ENCODE data around the gene OSTN. TPM values are rescaled to one million over a fixed set of nuclear protein-coding genes. Genes with fewer than 3 reads are reported as not detected.

OSTN gene
- total and polyA plus RNA-seq, 2 of the 13 experiments (the other 11 are each of a cell fraction or from before 2014, with no cell fraction given), result not detected

DNA sequence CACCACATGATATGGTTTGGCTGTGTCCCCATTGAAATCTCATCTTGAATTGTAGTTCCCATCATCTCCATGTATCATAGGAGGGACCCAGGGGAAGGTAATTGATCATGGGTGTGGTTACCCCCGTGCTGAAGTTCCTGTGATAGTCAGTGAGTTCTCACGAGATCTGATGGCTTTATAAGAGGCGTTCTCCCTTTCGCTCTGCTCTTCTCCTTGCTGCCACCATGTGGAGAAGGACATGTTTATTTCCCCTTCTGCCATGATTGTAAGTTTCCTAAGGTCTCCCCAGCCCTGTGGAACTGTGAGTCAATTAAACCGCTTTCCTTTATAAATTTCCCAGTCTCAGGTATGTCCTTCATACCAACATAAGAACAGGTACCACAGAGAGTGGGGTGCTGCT, 21.9 kb downstream of the OSTN start (continued):
- TF ChIP-seq, protein P1, sequence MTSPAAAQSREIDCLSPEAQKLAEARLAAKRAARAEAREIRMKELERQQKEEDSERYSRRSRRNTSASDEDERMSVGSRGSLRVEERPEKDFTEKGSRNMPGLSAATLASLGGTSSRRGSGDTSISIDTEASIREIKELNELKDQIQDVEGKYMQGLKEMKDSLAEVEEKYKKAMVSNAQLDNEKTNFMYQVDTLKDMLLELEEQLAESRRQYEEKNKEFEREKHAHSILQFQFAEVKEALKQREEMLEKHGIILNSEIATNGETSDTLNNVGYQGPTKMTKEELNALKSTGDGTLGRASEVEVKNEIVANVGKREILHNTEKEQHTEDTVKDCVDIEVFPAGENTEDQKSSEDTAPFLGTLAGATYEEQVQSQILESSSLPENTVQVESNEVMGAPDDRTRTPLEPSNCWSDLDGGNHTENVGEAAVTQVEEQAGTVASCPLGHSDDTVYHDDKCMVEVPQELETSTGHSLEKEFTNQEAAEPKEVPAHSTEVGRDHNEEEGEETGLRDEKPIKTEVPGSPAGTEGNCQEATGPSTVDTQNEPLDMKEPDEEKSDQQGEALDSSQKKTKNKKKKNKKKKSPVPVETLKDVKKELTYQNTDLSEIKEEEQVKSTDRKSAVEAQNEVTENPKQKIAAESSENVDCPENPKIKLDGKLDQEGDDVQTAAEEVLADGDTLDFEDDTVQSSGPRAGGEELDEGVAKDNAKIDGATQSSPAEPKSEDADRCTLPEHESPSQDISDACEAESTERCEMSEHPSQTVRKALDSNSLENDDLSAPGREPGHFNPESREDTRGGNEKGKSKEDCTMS (CRISPR knock-in tag; conservative IDR thresholded peaks at IDR 0.05), result no peak

- BruUV-seq (replicated peaks), result no TSS peak
- ATAC-seq, result no peak
- Histone ChIP-seq H3K79me2 (ENCODE audit: insufficient read depth, low read length) (no peaks in the 10 kb centered on the region), H3K9ac (ENCODE audit: insufficient read depth, low read depth, low read length) (no peak overlapping the region), H3K27ac (ENCODE audit: extremely low read length, insufficient read depth, low read length) (no peak overlapping the region), H4K20me1 (ENCODE audit: insufficient read depth, low read length) (no peaks in the 10 kb centered on the region), H3K4me3 (replicated peaks in 1 of 3; ENCODE audit: insufficient read depth in 1 of 3, low read depth in 2 of 3, low read length in 3 of 3) (no peak overlapping the region), H3K27me3 (ENCODE audit: control insufficient read depth in 1 of 2, insufficient read depth in 2 of 2, low read length in 2 of 2) (no peaks in the 10 kb centered on the region), H3K4me1 (ENCODE audit: insufficient read depth, low read length) (no peaks in the 10 kb centered on the region), H2AFZ (ENCODE audit: low read length) (no peak overlapping the region), H3K4me2 (ENCODE audit: low read depth, low read length) (no peak overlapping the region), H3K9me3 (ENCODE audit: low read length) (0 out of 2 replicates have a peak, but pooled peaks cover under 1% of the 10 kb centered on the region), H3K36me3 (replicated peaks in 1 of 2; ENCODE audit: control insufficient read depth in 1 of 2, insufficient read depth in 2 of 2, low read length in 2 of 2) (no peaks in the 10 kb centered on the region)
- intact Hi-C loops (cut with micrococcal nuclease; ENCODE audit: unreplicated experiment) (loop anchor here (1.0 to 10.0 kb wide), 2 partner anchors 85 to 337 kb away; no protein-coding TSS in a partner anchor), in situ Hi-C loops (cut with HindIII; ENCODE audit: extremely low pct_ligation_motif_present, low pct_unique_long_range_greater_than_20kb) (no loop called here)
- no peak for TF ChIP-seq ATF1 (CRISPR knock-in tag; IDR thresholded peaks at IDR 0.05)
- CTCF ChIA-PET (ENCODE audit: low intra/inter-chr PET ratio, low total read pairs), result no interaction called here
- POLR2A ChIA-PET, result no interaction called here
- FAIRE-seq, result no peak
- no peak for DNase-seq (ENCODE audit: low spot score)
- no CpG with 5 or more reads among the region's 1 CpG for WGBS (ENCODE audit: low lambda C conversion rate)
Observed at GRCh38 chr3:191221638-191222037, 22.6 kb downstream of the OSTN start.

DNA sequence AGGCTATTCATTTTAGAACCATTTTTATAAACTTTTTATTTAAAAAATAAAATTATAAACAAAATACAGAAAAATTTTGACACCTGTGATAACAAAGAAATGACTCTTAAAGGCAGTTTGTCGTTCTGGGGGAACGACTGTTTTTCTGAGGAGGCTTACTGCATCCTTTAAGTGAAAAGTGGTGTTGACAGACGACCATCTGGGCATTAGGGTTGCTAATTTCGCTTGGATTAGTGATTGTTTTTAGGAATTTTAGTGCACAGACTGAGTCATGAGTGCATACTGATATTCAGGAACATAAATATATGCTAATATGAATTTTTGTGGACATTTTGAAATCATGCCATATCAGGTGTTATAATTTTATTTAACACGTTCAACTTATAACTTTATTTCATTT, 28.5 kb downstream of the OSTN start:
- no peaks in the 10 kb centered on the region for H3K4me1 ChIP-seq (ENCODE audit: insufficient read depth, low read length)
- ChIA-PET POLR2A (no interaction called here), CTCF (ENCODE audit: low intra/inter-chr PET ratio, low total read pairs) (no interaction called here)
- intact Hi-C loops (cut with micrococcal nuclease; ENCODE audit: unreplicated experiment), result loop anchor here (2.0 to 10.0 kb wide), 2 partner anchors 43 to 343 kb away; no protein-coding TSS in a partner anchor
- no TSS peak for BruUV-seq (replicated peaks)
- H3K4me2 ChIP-seq (ENCODE audit: low read depth, low read length), result no peak overlapping the region
- H3K79me2 ChIP-seq (ENCODE audit: insufficient read depth, low read length), result no peaks in the 10 kb centered on the region
- H4K20me1 ChIP-seq (ENCODE audit: insufficient read depth, low read length), result no peaks in the 10 kb centered on the region
- H3K4me3 ChIP-seq (replicated peaks in 1 of 3; ENCODE audit: insufficient read depth in 1 of 3, low read depth in 2 of 3, low read length in 3 of 3), result no peak overlapping the region
- H3K9me3 ChIP-seq (ENCODE audit: low read length), result no peaks in the 10 kb centered on the region
- no peak for FAIRE-seq
- H3K36me3 ChIP-seq (replicated peaks in 1 of 2; ENCODE audit: control insufficient read depth in 1 of 2, insufficient read depth in 2 of 2, low read length in 2 of 2), result no peaks in the 10 kb centered on the region
- H3K9ac ChIP-seq (ENCODE audit: insufficient read depth, low read depth, low read length), result no peak overlapping the region
- ATAC-seq, result no peak
- no peaks in the 10 kb centered on the region for H3K27me3 ChIP-seq (ENCODE audit: control insufficient read depth in 1 of 2, insufficient read depth in 2 of 2, low read length in 2 of 2)
- in situ Hi-C loops (cut with HindIII; ENCODE audit: extremely low pct_ligation_motif_present, low pct_unique_long_range_greater_than_20kb), result no loop called here
- DNase-seq (ENCODE audit: low spot score), result no peak
- H3K27ac ChIP-seq (ENCODE audit: extremely low read length, insufficient read depth, low read length), result no peak overlapping the region
- no peak overlapping the region for H2AFZ ChIP-seq (ENCODE audit: low read length)
- WGBS (ENCODE audit: low lambda C conversion rate), result 10% methylated on average over 5 of the region's 5 CpGs
- TF ChIP-seq HMGA1 (CRISPR knock-in tag; conservative IDR thresholded peaks at IDR 0.05) (no peak), ZNF746 (CRISPR knock-in tag; IDR thresholded peaks at IDR 0.05) (no peak), ZKSCAN1 (IDR thresholded peaks at IDR 0.05; ENCODE audit: low read length) (no peak), ZNF790 (CRISPR knock-in tag; IDR thresholded peaks at IDR 0.05; ENCODE audit: borderline replicate concordance) (no peak), JARID2 (CRISPR knock-in tag; IDR thresholded peaks at IDR 0.05; ENCODE audit: insufficient replicate concordance) (no peak), ZSCAN5A (CRISPR knock-in tag; IDR thresholded peaks at IDR 0.05; ENCODE audit: borderline replicate concordance) (no peak), ZNF660 (CRISPR knock-in tag; IDR thresholded peaks at IDR 0.05; ENCODE audit: borderline replicate concordance, low read depth) (no peak), ZNF841 (CRISPR knock-in tag; IDR thresholded peaks at IDR 0.05; ENCODE audit: borderline replicate concordance) (no peak), ZNF761 (CRISPR knock-in tag; conservative IDR thresholded peaks at IDR 0.05) (no peak), ZBTB3 (CRISPR knock-in tag; IDR thresholded peaks at IDR 0.05; ENCODE audit: borderline replicate concordance, low read depth) (no peak), ZNF768 (CRISPR knock-in tag; IDR thresholded peaks at IDR 0.05) (no peak), RARG (CRISPR knock-in tag; IDR thresholded peaks at IDR 0.05; ENCODE audit: low read depth) (no peak), PAF1 (CRISPR knock-in tag; IDR thresholded peaks at IDR 0.05) (no peak)

All from HepG2 (cell line).